Liver (tissue), 3 donors: ENCODE data around the gene SERPINA3.
A peak's percentile ranks its signal among the peaks of the same experiment; 100 is the strongest.

Source experiments
- GABPA ChIP-seq, 2 donors: IDR thresholded peaks in 1 of 2; conservative IDR thresholded peaks in 1 of 2; 2 replicates each; pipeline ENCODE4 v1.6.1; 2016; ENCODE audit warnings: antibody characterized with exemption in 2 of 2, mild to moderate bottlenecking in 1 of 2, moderate library complexity in 1 of 2
- RAD21 ChIP-seq, 2 donors: IDR thresholded peaks; 2 replicates each; pipeline ENCODE4 v1.6.1; 2016; ENCODE audit warnings: antibody characterized with exemption in 2 of 2, mild to moderate bottlenecking in 2 of 2
- SP1 ChIP-seq: IDR thresholded peaks from 2 replicates; pipeline ENCODE4 v1.6.1; 2018; ENCODE audit warnings: antibody characterized with exemption, mild to moderate bottlenecking
- TAF1 ChIP-seq: conservative IDR thresholded peaks from 2 replicates; pipeline ENCODE4 v1.6.1; 2016; ENCODE audit warnings: antibody characterized with exemption, mild to moderate bottlenecking
- YY1 ChIP-seq: IDR thresholded peaks from 2 replicates; pipeline ENCODE4 v1.6.1; 2016; ENCODE audit warnings: antibody characterized with exemption, mild to moderate bottlenecking
- TF ChIP-seq, protein P1 (sequence below): fragments of 150-350 bp; IDR thresholded peaks from 2 replicates; pipeline ENCODE4 v1.5.1; 2017; ENCODE audit warnings: improper control_type of control experiment, low read depth, low read length; ENCODE audit not compliant: missing input control
- TF ChIP-seq, protein P2 (sequence below): IDR thresholded peaks from 2 replicates; pipeline ENCODE4 v1.6.1; 2016; ENCODE audit warnings: antibody characterized with exemption, mild to moderate bottlenecking
- TF ChIP-seq, protein P3 (sequence below): IDR thresholded peaks from 2 replicates; pipeline ENCODE4 v1.6.1; 2016; ENCODE audit warnings: antibody characterized with exemption
- donor health status: healthy.
- donor health status: healthy.

DNA sequence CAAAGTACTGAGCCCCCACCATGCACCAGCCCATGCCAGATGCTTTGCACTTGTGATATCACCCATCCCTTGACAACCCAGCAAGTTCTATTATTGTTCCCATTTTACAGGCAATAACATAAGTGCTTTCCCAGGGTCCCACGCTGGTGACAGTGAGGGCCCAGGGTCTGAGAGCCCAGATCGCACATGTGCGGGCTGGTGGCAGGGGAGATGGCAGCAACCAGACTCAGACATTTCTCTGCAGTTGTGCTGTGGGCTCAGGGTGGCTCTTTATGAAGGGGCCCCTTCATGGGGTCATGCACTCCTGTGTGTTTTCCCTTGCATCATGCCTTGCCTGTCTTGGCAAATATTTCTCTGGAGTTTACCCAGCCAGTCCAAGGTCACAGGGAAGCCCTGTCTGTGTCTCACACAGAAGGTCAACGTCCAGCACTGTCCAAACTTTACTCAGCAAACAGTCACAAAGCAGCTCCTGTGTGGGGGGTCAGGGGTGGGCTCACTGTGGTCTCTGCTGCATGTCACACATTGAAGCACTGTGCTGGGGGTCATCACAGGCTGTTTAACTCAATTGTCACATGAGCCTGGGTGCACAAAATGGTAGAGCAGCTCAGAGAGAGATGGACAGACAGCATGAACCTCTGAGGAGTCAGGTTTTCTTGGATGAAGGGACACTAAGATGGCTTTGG is 18.3 kb upstream of the SERPINA3 start:
- no peak for TF ChIP-seq TAF1
- TF ChIP-seq, protein P1, sequence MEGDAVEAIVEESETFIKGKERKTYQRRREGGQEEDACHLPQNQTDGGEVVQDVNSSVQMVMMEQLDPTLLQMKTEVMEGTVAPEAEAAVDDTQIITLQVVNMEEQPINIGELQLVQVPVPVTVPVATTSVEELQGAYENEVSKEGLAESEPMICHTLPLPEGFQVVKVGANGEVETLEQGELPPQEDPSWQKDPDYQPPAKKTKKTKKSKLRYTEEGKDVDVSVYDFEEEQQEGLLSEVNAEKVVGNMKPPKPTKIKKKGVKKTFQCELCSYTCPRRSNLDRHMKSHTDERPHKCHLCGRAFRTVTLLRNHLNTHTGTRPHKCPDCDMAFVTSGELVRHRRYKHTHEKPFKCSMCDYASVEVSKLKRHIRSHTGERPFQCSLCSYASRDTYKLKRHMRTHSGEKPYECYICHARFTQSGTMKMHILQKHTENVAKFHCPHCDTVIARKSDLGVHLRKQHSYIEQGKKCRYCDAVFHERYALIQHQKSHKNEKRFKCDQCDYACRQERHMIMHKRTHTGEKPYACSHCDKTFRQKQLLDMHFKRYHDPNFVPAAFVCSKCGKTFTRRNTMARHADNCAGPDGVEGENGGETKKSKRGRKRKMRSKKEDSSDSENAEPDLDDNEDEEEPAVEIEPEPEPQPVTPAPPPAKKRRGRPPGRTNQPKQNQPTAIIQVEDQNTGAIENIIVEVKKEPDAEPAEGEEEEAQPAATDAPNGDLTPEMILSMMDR: no peak
- TF ChIP-seq, protein P2, sequence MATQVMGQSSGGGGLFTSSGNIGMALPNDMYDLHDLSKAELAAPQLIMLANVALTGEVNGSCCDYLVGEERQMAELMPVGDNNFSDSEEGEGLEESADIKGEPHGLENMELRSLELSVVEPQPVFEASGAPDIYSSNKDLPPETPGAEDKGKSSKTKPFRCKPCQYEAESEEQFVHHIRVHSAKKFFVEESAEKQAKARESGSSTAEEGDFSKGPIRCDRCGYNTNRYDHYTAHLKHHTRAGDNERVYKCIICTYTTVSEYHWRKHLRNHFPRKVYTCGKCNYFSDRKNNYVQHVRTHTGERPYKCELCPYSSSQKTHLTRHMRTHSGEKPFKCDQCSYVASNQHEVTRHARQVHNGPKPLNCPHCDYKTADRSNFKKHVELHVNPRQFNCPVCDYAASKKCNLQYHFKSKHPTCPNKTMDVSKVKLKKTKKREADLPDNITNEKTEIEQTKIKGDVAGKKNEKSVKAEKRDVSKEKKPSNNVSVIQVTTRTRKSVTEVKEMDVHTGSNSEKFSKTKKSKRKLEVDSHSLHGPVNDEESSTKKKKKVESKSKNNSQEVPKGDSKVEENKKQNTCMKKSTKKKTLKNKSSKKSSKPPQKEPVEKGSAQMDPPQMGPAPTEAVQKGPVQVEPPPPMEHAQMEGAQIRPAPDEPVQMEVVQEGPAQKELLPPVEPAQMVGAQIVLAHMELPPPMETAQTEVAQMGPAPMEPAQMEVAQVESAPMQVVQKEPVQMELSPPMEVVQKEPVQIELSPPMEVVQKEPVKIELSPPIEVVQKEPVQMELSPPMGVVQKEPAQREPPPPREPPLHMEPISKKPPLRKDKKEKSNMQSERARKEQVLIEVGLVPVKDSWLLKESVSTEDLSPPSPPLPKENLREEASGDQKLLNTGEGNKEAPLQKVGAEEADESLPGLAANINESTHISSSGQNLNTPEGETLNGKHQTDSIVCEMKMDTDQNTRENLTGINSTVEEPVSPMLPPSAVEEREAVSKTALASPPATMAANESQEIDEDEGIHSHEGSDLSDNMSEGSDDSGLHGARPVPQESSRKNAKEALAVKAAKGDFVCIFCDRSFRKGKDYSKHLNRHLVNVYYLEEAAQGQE: peak; percentile 52
- TF ChIP-seq YY1: peak; percentile 65
- TF ChIP-seq, protein P3, sequence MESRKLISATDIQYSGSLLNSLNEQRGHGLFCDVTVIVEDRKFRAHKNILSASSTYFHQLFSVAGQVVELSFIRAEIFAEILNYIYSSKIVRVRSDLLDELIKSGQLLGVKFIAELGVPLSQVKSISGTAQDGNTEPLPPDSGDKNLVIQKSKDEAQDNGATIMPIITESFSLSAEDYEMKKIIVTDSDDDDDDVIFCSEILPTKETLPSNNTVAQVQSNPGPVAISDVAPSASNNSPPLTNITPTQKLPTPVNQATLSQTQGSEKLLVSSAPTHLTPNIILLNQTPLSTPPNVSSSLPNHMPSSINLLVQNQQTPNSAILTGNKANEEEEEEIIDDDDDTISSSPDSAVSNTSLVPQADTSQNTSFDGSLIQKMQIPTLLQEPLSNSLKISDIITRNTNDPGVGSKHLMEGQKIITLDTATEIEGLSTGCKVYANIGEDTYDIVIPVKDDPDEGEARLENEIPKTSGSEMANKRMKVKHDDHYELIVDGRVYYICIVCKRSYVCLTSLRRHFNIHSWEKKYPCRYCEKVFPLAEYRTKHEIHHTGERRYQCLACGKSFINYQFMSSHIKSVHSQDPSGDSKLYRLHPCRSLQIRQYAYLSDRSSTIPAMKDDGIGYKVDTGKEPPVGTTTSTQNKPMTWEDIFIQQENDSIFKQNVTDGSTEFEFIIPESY: peak; percentile 73
- peak; percentile 96 for TF ChIP-seq SP1
- peak in 1 of 2 donors; percentile 34 for TF ChIP-seq GABPA (IDR thresholded peaks at IDR 0.05 in 1 of 2, conservative IDR thresholded peaks at IDR 0.05 in 1 of 2)
- peak in 1 of 2 donors; percentile 62 for TF ChIP-seq RAD21 (IDR thresholded peaks at IDR 0.05)
